ENCODE data around the gene NCEH1. TPM values are rescaled to one million over a fixed set of nuclear protein-coding genes. Genes with fewer than 3 reads are reported as not detected.

Gene NCEH1
- total and polyA plus RNA-seq, 5 donors = 13.0 to 39.4 (median 27.0) TPM

DNA sequence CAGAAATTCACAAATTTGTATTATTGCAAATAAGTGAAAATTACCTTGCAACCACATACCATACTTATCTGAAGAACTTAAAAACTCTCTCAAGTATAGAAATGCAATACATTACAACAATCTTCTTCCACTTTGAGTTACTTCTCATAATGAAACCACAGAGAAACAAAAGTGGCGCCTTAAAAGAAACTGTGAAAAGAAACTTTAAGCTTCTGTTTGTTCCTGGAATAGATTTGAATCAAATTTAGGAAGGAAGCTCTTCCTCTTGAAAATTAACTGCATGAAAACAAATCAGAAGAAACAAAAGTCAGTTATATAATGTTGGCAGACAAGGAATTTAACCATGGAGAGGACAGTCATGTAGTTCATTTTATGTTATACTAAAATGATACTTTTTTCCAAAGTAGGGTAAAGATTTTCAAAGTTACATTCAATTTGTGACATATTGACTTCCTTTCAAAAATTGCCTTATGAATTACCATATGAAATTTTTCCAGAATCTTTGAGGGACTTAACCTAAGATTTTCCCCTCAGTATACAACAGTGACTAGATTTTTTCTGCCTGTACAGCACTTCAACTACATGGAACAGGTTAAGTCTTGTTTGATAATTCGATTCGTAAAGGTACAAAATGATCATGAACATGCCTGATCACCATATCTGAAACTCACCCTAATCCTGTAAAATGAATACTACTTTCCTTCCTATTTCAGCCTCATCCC lies 130.0 kb downstream of the NCEH1 start:
- H3K4me3 ChIP-seq (ENCODE audit: low read length) = no peak overlapping the region
- H3K4me1 ChIP-seq (ENCODE audit: control insufficient read depth, insufficient read depth, low read length) = peaks cover 1% of the 10 kb centered on the region
- intact Hi-C loops (cut with DNase I) = no loop called here
- 62% methylated on average over 3 of the region's 3 CpGs for WGBS
- H3K27ac ChIP-seq (ENCODE audit: low read length) = no peak overlapping the region
- no peaks in the 10 kb centered on the region for H3K9me3 ChIP-seq (ENCODE audit: control insufficient read depth, low read length)
- DNase-seq (no peak), ATAC-seq (no peak)
- H3K27me3 ChIP-seq (ENCODE audit: control insufficient read depth, insufficient read depth) = no peaks in the 10 kb centered on the region

Other genes with a start within 250 kb of the NCEH1 start
- gene TNFSF10, start 187.6 kb downstream of the NCEH1 start, total RNA-seq = 10 to 100 TPM in 3 of 4 donors, 1 to 10 TPM in 1; 9.6 to 23.0 (median 13.3) TPM
- 21.2 TPM for gene TNFSF10, start 187.6 kb downstream of the NCEH1 start, polyA plus RNA-seq
- gene ECT2, start 39.7 kb upstream of the NCEH1 start, total RNA-seq = 1 to 10 TPM; 5.0 to 5.6 (median 5.3) TPM
- 1.6 TPM for gene ECT2, start 39.7 kb upstream of the NCEH1 start, polyA plus RNA-seq